Measurements from ENCODE around the gene TMEM132C. TPM values are rescaled to one million over a fixed set of nuclear protein-coding genes. Genes with fewer than 3 reads are reported as not detected.

TMEM132C gene
- total and polyA plus RNA-seq, 4 donors: 0.05 to 0.08 (median 0.05) TPM; not detected in 1

DNA sequence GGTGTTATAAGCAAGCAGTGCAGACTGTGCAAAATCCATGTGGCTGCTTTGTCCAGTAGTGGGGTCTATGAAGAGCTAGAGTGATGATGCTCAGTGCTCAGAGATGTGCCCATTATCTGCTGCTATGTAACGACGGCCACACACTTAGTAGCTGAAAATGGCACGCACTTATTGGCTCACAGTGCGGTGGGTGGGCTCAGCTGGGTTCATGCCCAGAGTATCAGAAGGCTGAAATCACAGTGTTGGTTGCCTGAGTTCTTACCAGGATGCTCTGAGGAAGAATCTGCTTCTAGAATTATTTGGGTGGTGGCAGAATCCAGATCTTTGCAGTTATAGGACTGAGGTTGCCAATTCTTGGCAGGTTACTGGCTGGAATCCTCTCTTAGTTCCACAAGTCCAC is 432.1 kb downstream of the TMEM132C start:
- H3K4me1 ChIP-seq (ENCODE audit: control insufficient read depth in 4 of 4, insufficient read depth in 4 of 4, low read length in 3 of 4): no peaks in the 10 kb centered on the region
- H3K27ac ChIP-seq (ENCODE audit: low read depth in 1 of 2, low read length in 2 of 2): no peak overlapping the region
- H3K36me3 ChIP-seq (ENCODE audit: control insufficient read depth in 4 of 4, insufficient read depth in 3 of 4, low read depth in 1 of 4, low read length in 3 of 4): no peaks in the 10 kb centered on the region
- 75% methylated on average over 4 of the region's 4 CpGs for WGBS
- H3K4me3 ChIP-seq (ENCODE audit: low read depth in 1 of 3, low read length in 3 of 3): no peak overlapping the region
- no peak for DNase-seq (ENCODE audit: low spot score)
- TF ChIP-seq, protein P1, sequence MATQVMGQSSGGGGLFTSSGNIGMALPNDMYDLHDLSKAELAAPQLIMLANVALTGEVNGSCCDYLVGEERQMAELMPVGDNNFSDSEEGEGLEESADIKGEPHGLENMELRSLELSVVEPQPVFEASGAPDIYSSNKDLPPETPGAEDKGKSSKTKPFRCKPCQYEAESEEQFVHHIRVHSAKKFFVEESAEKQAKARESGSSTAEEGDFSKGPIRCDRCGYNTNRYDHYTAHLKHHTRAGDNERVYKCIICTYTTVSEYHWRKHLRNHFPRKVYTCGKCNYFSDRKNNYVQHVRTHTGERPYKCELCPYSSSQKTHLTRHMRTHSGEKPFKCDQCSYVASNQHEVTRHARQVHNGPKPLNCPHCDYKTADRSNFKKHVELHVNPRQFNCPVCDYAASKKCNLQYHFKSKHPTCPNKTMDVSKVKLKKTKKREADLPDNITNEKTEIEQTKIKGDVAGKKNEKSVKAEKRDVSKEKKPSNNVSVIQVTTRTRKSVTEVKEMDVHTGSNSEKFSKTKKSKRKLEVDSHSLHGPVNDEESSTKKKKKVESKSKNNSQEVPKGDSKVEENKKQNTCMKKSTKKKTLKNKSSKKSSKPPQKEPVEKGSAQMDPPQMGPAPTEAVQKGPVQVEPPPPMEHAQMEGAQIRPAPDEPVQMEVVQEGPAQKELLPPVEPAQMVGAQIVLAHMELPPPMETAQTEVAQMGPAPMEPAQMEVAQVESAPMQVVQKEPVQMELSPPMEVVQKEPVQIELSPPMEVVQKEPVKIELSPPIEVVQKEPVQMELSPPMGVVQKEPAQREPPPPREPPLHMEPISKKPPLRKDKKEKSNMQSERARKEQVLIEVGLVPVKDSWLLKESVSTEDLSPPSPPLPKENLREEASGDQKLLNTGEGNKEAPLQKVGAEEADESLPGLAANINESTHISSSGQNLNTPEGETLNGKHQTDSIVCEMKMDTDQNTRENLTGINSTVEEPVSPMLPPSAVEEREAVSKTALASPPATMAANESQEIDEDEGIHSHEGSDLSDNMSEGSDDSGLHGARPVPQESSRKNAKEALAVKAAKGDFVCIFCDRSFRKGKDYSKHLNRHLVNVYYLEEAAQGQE (IDR thresholded peaks at IDR 0.05): no peak
- TF ChIP-seq GABPA (IDR thresholded peaks at IDR 0.05 in 1 of 2, conservative IDR thresholded peaks at IDR 0.05 in 1 of 2) (no peak), RAD21 (IDR thresholded peaks at IDR 0.05) (no peak), TAF1 (conservative IDR thresholded peaks at IDR 0.05) (no peak), SP1 (IDR thresholded peaks at IDR 0.05) (no peak), YY1 (IDR thresholded peaks at IDR 0.05) (no peak), NR2F2 (IDR thresholded peaks at IDR 0.05) (no peak), HNF4G (IDR thresholded peaks at IDR 0.05) (no peak), HNF4A (conservative IDR thresholded peaks at IDR 0.05) (no peak), RXRA (IDR thresholded peaks at IDR 0.05) (no peak), FOXA1 (IDR thresholded peaks at IDR 0.05) (no peak), JUND (IDR thresholded peaks at IDR 0.05) (no peak), FOXA2 (IDR thresholded peaks at IDR 0.05) (no peak)
- TF ChIP-seq, protein P2, sequence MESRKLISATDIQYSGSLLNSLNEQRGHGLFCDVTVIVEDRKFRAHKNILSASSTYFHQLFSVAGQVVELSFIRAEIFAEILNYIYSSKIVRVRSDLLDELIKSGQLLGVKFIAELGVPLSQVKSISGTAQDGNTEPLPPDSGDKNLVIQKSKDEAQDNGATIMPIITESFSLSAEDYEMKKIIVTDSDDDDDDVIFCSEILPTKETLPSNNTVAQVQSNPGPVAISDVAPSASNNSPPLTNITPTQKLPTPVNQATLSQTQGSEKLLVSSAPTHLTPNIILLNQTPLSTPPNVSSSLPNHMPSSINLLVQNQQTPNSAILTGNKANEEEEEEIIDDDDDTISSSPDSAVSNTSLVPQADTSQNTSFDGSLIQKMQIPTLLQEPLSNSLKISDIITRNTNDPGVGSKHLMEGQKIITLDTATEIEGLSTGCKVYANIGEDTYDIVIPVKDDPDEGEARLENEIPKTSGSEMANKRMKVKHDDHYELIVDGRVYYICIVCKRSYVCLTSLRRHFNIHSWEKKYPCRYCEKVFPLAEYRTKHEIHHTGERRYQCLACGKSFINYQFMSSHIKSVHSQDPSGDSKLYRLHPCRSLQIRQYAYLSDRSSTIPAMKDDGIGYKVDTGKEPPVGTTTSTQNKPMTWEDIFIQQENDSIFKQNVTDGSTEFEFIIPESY (IDR thresholded peaks at IDR 0.05): no peak
- TF ChIP-seq, protein P3, sequence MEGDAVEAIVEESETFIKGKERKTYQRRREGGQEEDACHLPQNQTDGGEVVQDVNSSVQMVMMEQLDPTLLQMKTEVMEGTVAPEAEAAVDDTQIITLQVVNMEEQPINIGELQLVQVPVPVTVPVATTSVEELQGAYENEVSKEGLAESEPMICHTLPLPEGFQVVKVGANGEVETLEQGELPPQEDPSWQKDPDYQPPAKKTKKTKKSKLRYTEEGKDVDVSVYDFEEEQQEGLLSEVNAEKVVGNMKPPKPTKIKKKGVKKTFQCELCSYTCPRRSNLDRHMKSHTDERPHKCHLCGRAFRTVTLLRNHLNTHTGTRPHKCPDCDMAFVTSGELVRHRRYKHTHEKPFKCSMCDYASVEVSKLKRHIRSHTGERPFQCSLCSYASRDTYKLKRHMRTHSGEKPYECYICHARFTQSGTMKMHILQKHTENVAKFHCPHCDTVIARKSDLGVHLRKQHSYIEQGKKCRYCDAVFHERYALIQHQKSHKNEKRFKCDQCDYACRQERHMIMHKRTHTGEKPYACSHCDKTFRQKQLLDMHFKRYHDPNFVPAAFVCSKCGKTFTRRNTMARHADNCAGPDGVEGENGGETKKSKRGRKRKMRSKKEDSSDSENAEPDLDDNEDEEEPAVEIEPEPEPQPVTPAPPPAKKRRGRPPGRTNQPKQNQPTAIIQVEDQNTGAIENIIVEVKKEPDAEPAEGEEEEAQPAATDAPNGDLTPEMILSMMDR (IDR thresholded peaks at IDR 0.05; ENCODE audit: low read depth, low read length, missing input control): no peak
- TF ChIP-seq, protein P4, sequence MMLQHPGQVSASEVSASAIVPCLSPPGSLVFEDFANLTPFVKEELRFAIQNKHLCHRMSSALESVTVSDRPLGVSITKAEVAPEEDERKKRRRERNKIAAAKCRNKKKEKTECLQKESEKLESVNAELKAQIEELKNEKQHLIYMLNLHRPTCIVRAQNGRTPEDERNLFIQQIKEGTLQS (IDR thresholded peaks at IDR 0.05): no peak
- TF ChIP-seq, protein P5, sequence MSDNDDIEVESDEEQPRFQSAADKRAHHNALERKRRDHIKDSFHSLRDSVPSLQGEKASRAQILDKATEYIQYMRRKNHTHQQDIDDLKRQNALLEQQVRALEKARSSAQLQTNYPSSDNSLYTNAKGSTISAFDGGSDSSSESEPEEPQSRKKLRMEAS (IDR thresholded peaks at IDR 0.05): no peak
- no peak overlapping the region for H3K9ac ChIP-seq (ENCODE audit: low read depth in 1 of 2, low read length in 2 of 2)
- H3K9me3 ChIP-seq (ENCODE audit: control insufficient read depth in 4 of 4, low read length in 3 of 4): no peaks in the 10 kb centered on the region
- no peaks in the 10 kb centered on the region for H3K27me3 ChIP-seq (ENCODE audit: control insufficient read depth in 4 of 4, insufficient read depth in 4 of 4, low read length in 3 of 4)

DNA sequence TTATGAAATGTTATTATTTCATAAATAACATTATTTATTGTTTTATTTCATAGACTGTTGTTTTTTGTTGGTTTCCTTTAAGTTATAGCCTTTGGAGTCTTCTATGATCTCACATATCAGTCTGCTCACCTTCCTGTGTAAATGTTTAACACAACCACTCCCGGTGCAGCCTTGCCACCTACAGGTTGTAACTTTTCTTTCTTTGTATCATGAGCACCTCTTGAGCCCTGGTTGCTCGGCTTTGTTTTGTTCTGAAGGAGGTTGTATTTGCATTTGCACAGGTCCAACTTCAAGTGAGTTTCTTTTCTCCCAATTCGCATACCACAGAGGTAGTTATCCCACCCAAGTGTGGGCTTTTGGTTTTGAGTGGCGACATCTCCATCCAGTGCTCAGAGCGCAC is 435.4 kb downstream of the TMEM132C start:
- TF ChIP-seq FOXA1 (IDR thresholded peaks at IDR 0.05): no peak
- TF ChIP-seq, protein P3 (IDR thresholded peaks at IDR 0.05; ENCODE audit: low read depth, low read length, missing input control): no peak
- 50% methylated on average over 5 of the region's 5 CpGs for WGBS
- H3K4me3 ChIP-seq (ENCODE audit: low read depth in 1 of 3, low read length in 3 of 3): no peak overlapping the region
- no peaks in the 10 kb centered on the region for H3K4me1 ChIP-seq (ENCODE audit: control insufficient read depth in 4 of 4, insufficient read depth in 4 of 4, low read length in 3 of 4)
- H3K27me3 ChIP-seq (ENCODE audit: control insufficient read depth in 4 of 4, insufficient read depth in 4 of 4, low read length in 3 of 4): no peaks in the 10 kb centered on the region
- no peak overlapping the region for H3K9ac ChIP-seq (ENCODE audit: low read depth in 1 of 2, low read length in 2 of 2)
- no peaks in the 10 kb centered on the region for H3K36me3 ChIP-seq (ENCODE audit: control insufficient read depth in 4 of 4, insufficient read depth in 3 of 4, low read depth in 1 of 4, low read length in 3 of 4)
- no peaks in the 10 kb centered on the region for H3K9me3 ChIP-seq (ENCODE audit: control insufficient read depth in 4 of 4, low read length in 3 of 4)
- H3K27ac ChIP-seq (ENCODE audit: low read depth in 1 of 2, low read length in 2 of 2): no peak overlapping the region
- DNase-seq (ENCODE audit: low spot score): no peak

Data from liver (tissue), 9 donors.